ENCODE measurements around the gene RNF112.
"Not testable (repeated sequence)": the region's sequence is repeated elsewhere in the genome, so short reads cannot be mapped to it uniquely, and the experiment has no call there.

Gene RNF112

GRCh38 chr17:19414396-19415280 is 3.6 kb downstream of the RNF112 start:
- no peak for DNase-seq

GRCh38 chr17:19415311-19415710 is 4.3 kb downstream of the RNF112 start:
- DNase-seq: no peak

DNA sequence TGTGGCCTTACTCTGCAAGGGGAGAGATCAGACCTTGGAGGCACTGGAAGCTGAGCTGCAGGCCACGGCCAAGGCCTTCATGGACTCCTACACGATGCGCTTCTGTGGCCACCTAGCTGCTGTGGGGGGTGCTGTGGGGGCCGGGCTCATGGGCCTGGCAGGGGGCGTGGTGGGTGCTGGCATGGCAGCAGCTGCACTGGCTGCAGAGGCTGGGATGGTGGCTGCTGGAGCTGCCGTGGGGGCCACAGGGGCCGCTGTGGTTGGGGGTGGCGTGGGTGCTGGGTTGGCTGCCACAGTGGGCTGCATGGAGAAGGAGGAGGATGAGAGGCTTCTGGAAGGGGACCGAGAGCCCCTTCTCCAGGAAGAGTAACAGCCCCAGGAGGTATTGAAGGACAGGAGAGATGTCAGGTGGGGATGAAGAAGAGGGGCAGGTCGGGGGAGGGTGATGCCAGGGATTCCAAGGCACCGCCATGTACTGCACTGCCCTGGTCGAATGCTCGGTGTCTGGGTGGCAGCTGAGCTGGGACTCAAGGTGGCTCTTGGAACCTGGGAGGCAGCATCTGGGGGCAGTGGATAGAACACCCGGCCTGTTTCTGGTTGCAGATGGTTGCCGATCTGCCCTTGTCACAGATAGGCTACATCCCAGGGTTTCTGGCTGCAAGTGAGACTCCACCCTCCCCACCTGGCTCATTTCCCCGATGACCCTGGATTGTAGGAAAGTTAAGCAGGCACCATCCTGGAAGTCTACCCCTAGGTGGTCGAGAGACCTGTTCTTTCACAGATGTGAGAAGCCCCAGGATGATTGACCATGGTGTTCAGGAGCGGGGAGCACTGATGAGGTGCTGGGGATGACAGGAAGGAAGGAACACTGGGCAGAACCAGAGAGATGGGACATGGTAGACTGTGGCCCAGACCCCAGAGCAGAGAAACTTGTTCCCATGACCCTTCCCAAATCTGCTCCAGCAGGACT is 5.1 kb downstream of the RNF112 start:
- no peak for DNase-seq

DNA sequence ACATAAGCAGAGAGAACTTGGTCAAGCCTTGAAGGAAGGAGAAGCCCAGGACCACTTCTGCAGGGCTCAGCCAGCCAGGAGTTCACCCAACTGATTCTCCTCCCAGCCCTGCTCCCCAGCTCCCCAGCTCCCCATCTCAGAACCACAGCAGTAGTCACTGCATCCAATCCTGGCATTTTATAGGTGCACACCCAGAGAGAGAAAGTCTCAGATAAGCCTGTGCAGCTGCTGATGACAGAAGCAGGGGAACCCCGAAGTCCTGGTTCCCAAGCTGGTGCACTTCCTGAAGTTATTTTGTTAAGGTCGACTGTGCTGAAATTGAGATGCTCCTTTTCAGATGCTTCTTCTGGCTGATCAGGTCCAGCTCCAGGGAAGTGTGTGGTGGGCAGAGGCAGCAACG is 6.6 kb downstream of the RNF112 start:
- DNase-seq: no peak

- no peak for DNase-seq
These were observed 7.4 kb downstream of the RNF112 start for GRCh38 chr17:19418251-19418992.

DNA sequence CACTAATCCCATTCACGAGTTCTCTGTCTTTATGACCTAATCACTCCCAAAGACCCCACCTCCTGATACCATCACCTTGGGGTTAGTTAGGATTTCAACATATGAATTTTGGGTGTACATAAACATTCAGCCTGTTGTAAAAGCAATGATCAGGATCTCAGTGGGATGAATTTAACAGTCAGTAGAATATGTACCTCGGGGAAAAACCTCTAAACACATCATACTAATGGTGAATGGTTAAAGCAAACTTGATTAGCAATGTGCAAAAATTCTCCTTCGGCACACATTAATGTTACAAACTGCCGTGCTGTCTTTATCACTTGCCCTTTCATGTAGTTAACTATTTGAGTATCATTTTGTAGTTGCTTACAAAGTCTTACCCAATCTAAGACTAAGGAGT is 10.2 kb downstream of the RNF112 start:
- no peak for DNase-seq

- DNase-seq: no peak
These were observed 10.9 kb downstream of the RNF112 start for GRCh38 chr17:19421926-19422325.

GRCh38 chr17:19424934-19425868 is 14.2 kb downstream of the RNF112 start:
- DNase-seq: no peak

DNA sequence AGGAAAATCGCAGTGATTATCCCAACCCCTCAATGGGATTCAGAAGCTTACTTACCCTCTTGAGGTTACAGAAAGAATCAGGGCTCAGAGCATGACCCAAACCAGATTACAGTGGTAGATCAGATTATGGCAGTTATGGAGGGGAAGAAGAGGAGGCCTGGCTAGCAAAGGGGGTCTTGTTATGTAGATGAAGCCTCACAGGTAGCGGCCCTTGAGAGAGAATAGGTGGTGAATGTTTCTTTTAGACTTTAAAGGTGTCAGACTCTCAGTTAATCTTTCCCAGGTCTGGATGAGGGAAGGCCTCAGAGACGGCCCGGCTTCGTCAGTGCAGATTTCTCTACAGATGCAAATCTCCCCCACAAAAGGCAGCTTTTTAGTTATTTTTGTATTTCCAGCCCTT is 15.6 kb downstream of the RNF112 start:
- no peak for DNase-seq

DNA sequence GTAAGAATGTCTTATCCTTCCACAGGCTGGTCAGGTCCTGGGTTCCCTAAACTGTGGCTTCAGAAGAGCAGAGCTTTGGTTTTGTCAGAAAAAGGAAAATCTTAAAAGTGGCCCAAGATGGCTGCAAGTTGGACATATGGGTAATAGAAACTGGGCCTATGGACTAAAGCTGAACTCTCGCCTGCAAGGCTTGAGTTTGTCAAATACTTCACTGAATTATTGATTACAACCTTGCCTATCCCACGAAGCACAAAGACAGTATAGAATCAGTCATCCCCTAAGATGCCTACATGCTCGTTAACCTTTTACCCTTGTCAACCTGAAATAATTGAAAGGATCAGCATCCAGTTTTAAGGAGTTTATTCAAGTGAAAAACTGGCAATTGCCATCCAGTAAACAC is 20.7 kb downstream of the RNF112 start:
- no peak for DNase-seq

DNA sequence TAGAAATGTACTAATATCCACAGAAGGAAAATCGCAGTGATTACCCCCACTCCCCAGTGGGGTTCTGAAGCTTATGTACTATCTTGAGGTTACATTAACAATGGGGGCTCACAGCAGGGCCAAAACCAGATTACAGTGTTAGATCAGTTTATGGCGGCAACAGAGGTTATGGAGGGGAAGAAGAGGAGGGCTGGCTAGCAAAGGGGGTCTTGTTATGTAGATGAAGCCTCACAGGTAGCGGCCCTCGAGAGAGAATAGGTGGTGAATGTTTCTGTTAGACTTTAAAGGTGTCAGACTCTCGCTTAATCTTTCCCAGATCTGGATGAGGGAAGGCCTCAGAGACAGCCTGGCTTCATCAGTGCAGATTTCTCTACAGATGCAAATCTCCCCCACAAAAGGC is 22.2 kb downstream of the RNF112 start:
- DNase-seq: no peak

DNA sequence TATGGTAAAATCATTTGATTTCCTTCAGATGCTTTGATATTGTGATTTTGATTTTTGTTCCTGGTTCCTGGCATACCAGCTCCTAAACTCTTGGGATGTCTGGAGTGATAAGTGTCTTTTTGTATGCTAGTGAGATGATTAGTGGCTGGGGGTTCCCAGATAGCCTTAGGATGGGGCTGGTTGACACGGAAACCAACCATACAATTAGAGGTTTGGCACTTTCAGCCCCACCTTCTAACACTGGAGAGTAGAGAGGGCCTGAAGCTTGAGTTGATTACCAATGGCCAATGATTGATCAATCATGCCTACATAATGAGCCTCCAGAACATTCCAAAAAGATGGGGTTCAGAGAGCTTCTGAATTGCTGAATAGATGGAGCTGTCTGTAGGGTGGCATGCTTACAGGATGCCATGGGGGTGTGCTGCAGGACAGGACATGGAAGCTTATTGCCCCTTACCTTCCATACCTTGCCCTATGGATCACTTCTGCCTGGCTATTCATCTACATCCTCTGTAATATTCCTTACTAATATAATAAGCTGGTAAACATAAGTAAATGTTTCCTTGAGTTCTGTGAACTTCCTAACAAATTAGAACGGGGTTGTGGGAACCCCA is 22.8 kb downstream of the RNF112 start:
- DNase-seq: no peak

DNA sequence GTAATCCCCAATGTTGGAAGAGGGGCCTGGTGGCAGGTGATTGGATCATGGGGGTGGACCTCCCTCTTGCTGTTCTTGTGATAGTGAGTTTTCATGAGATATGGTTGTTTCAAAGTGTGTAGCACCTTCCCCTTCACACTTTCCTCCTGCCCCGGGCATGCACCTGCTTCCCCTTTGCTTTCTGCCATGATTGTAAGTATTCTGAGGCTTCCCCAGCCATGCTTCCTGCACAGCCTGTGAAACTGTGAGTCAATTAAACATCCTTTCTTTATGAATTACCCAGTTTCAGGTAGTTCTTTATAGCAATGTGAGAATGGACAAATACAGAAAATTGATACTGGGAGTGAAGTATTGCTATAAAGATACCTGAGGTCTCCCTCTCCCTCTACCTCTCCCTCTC is 29.4 kb downstream of the RNF112 start:
- DNase-seq: no peak

DNA sequence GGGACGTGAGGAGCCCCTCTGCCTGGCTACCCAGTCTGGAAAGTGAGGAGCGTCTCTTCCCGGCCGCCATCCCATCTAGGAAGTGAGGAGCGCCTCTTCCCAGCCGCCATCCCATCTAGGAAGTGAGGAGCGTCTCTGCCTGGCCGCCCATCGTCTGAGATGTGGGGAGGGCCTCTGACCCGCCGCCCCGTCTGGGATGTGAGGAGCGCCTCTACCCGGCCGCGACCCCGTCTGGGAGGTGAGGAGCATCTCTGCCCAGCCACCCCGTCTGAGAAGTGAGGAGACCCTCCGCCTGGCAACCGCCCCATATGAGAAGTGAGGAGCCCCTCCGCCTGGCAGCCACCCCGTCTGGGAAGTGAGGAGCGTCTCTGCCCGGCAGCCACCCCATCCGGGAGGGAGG is 30.3 kb downstream of the RNF112 start:
- DNase-seq: not testable (repeated sequence)

- no peak for DNase-seq
These were observed 31.7 kb downstream of the RNF112 start for GRCh38 chr17:19442731-19443130.

DNA sequence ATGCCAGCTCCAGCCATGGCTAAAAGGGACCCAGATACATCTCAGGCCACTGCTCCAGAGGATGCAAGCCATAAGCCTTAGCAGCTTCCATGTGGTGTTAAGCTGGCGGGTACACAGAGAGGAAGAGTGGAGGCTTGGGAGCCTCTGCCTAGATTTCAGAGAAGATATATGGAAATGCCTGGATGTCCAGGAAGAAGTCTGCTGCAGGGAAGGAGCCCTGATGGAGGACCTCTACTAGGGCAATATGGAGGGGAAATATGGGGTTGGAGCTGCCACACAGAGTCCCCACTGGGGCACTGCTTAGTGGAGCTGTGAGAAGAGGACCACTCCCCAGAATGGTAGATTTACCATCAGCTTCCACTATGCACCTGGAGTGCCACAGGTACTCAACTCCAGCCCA is 32.1 kb downstream of the RNF112 start:
- no peak for DNase-seq

DNA sequence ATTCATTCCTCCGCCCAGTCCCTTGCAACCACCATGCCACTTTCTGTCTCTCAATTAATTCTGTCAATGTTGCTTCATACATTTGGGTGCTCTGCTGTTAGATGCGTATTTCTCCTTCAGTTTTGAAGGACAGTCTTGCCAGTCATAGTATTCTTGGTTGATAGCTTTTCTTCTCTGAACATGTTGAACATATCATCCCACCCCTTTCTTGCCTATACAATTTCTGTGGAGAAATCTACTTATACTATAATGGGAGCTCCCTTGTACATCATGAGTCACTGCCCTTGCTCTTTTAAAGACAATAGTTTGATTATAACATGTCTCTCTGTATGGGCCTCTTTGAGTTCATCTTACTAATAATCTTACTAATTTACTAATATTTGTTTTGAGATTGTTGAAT is 34.1 kb downstream of the RNF112 start:
- DNase-seq: no peak

DNA sequence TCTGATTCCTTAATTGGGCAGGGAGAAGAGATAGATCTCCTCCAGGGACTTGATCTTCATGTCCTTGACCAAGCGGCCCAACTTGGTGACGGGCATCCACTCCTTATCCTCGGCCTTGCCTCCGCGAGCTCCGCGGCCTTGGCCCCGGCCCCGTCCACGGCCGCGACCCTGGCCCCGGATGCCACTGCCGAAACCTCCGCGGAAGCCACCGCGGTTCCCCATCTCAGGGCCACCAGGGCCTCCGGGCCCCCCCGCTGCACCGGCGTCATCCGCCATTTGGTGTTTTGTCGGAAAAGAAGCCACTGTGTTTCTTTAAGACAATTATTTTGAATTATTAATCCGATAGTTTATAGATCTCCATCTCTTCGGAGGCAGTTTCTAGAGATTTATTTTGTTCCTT is 35.5 kb downstream of the RNF112 start:
- not testable (repeated sequence) for DNase-seq

- DNase-seq: peak; percentile 82
These were observed 36.1 kb downstream of the RNF112 start for GRCh38 chr17:19447085-19447583.

DNA sequence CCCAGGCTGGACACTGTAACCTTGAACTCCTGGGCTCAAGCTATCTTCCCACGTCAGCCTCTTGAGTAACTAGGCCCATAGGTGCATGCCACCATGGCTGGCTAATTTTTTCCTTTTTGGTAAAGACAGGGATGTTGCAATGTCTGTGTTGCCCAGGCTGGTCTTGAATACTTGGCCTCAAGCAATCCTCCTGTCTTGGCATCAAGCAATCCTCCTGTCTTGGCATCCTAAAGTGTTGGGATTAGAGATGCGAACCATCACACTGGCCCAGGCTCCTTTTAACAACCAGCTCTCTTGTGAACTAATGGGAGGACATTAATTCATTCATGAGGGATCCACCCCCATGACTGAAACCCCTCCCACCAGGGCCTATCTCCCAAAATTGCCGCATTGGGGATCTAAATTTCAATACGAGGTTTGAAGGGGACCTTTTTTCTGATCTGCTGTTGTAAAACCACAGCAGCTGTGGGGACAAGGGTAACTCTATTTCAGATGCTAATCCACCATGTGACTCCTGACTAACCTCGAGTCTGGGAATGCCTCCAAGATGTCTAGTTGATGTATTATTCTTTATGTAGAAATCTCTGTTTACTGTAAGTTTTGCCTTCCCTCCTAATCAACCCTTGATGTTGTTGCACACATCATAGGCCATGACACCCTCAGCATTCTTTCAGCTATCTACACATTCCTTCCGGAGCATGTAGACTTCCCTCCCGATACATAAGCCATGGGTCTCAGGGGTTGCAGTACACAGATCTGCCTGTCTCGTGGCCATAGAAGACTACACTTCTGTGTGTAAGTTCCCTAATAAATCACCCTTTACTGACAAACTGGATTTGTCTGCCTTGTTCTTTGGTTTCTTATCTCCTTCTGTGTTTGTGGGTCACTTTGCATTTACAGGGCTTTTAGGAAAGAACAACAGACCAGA is 37.6 kb downstream of the RNF112 start:
- DNase-seq: no peak

All from activated effector memory CD4-positive, alpha-beta T cell treated with anti-CD3 and anti-CD28 coated beads, Interleukin-2, amount 50 U/mL, for 16 hours (primary cell).